AG09319 (cell line): ENCODE data around the gene KMT5C.

Source experiments
- DNase-seq: peaks from one replicate; pipeline ENCODE4 v3.0.0-alpha.2; 2010; ENCODE audit warnings: low read depth; ENCODE audit errors: extremely low read depth
- TF ChIP-seq, protein P1 (sequence below): IDR thresholded peaks from 2 replicates; pipeline ENCODE4 v1.5.1; 2011; ENCODE audit warnings: low read depth, mild to moderate bottlenecking, inconsistent platforms, low read length, moderate library complexity

The KMT5C gene

DNA sequence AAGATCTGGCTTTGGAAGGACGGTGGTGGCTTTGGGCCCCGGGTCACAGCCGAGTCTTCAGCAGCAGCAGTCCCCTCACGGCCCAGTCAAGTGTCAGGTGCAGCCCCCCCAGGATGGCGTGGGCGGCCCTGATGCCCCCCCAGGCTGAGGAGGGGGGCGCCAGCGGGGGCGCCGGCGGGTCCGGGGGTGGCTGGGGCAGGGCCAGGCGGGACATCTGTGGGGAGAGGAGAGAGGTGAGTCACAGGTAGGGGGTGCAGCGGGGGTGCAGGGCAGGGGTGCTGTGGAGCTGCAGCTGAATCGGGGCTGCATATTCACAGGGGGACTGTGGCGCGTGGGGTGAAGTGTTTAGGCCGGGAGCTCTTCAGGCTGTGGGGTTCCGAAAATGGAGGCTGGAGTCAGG, 26.3 kb downstream of the KMT5C start:
- DNase-seq, result no peak
- TF ChIP-seq, protein P1, sequence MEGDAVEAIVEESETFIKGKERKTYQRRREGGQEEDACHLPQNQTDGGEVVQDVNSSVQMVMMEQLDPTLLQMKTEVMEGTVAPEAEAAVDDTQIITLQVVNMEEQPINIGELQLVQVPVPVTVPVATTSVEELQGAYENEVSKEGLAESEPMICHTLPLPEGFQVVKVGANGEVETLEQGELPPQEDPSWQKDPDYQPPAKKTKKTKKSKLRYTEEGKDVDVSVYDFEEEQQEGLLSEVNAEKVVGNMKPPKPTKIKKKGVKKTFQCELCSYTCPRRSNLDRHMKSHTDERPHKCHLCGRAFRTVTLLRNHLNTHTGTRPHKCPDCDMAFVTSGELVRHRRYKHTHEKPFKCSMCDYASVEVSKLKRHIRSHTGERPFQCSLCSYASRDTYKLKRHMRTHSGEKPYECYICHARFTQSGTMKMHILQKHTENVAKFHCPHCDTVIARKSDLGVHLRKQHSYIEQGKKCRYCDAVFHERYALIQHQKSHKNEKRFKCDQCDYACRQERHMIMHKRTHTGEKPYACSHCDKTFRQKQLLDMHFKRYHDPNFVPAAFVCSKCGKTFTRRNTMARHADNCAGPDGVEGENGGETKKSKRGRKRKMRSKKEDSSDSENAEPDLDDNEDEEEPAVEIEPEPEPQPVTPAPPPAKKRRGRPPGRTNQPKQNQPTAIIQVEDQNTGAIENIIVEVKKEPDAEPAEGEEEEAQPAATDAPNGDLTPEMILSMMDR, result no peak

DNA sequence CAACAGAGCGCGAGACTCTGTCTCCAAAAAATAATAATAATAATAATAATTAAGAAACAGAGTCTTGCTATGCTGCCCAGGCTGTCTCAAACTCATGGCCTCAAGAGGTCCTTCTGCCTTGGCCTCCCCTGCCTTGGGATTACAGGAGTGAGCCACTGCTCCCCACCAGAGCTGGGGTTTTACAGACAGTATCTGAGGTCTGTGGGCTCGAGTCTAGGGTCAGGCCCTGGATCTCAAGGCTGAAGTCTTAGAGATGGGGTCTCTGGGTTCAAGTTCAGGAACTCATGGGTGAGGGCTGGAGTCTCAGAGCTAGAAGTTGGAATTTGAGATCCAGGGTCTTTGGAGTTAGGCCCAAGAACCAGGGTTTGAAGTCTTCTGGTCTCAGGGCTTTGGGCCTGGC, 27.1 kb downstream of the KMT5C start:
- DNase-seq, result no peak
- TF ChIP-seq, protein P1, result no peak

DNA sequence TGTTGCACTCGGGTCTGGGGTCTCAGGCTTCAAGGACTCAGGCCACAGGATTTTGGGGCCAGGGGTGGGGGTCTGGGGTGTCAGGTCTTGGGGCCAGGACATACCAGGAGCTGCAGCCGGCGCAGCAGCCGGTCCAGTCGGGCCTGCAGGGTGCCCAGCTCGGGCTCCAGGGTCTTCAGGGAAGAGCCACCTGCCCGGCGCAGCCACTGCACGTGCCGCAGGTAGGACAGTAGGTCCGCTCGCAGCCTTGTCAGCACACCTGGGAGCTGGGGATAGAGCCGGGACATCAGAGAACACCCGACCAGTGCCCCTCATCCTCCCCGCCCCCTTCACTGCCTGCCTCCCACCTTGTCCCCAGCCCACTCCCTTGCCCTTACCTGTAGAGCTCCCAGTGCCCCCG, 28.4 kb downstream of the KMT5C start:
- DNase-seq, result no peak
- TF ChIP-seq, protein P1, result no peak

DNA sequence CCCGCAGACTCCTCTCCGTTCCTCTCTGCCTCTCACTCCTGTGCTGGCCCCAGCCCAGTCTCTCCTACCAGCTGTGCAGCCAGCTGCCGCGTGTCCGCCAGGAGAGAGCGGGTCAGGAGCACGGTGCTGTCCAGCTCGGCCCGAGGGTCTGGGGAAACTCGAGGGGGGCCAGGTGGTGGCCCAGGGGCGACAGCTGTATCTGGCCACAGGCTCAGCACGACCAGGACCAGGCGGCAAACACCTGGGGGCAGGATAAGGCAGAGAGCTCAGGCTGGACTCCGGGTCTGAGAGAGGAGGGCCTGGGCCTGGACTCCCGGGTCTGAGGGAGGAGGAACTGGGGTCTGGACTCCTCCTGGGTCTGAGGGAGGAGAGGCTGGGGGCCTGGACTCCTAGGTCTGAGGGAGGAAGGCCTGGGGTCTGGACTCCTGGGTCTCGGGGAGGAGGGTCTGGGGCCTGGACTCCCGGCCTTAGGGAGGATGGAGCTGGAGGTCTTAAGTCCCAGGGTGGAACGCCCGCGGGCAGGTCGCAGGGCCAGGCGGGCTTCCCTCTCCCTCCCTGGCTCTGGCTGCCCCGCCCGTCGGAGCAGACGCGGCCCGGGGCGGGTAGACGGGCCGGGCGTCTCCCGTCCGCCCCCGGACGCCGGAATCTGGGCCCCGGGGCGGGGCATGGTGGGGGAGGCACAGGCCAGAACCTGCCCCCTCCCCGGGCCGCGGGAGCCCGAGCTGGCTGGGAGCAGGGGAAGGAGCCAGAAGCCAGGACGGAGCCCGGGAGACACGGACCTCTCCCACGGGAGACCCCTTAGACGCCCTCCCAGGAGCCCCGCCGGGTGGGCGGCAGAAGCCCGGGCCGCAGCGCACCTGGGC, 29.3 kb downstream of the KMT5C start:
- no peak for DNase-seq

DNA sequence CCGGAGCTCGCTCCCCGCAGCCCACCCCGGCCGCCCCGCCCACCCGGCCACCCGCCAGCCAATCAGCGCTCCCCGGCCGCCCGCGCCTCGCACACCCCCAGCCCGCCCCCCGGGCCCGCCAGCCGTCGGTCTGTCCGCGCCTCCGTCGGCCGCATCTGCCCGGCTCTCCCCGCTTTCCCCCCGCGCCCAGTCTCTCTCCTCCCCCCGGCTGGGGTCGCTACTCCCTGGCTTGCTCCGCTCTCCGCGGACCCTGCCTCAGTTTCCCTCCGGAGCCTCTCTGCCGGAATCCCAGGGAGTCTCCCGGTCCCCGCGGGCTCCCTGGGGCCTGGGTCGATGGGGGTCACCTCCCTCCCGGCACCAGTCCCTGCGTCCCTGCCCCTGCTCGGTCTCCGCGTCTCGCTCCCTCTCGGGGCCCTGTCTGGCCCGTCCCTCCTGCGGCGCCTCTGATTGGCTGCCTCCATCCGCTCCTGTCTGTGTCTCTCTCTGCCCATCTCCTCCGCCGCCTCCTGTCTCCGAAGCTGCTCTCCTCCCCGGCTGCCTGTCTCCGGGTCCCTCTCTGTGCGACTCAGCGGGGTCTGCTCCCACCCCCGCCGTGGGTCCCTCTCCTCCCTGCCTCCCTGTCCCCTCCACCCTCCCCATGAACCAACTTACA, 30.1 kb downstream of the KMT5C start:
- no peak for DNase-seq
- TF ChIP-seq, protein P1, result no peak; the same call in 1 of the 2 replicates

More for the DNA sequence above, 29.3 kb downstream of the KMT5C start:
- TF ChIP-seq, protein P1, result no peak

DNA sequence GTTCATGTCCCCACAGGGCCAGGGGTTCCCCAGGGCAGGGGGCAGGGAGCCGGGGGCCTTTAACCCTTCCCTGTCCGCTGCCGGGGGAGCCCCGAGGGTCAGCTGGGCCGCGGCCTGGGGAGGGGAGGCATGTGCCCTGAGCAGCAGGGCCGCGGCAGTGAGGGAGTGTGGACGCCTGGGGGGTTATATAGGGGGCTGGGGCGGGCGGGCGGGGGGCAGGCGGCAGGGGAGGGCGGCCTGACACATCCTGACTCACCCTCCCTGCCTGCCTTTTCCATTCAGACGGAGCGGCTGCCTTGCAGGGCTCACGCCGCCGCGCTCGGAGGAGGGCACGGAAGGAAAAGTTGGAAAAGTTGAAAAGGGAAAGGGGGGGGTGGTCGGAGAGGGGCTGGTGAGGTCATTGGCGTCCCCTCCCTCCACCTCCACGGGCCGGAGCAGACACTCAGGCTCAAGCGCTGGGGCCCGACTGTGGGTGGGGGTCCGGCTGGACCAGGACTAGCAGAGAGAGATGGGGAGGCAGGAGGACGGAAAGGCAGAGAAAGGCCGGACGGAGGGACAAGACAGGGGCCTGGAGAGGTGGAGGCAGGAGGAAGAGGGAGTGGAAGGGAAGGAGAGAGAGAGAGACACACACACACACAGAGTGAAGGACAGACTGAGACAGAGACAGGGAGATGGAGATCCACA, 30.8 kb downstream of the KMT5C start, which contains the start of gene IL11:
IL11 (minus strand) TSS at position 159 of the 684 bp plus-strand sequence; CDS start at position 6, 153 bp downstream.
- no peak for DNase-seq
- TF ChIP-seq, protein P1, result no peak
